T-helper 1 cell treated with Interleukin-12 subunit alpha and Interleukin-12 subunit beta and Interleukin-4 antibody, amounts not matched to agents 30 μg/mL and 1 μg/mL, for 36 hours (primary cell): Measurements from ENCODE around the gene TSPAN11.

Experiments used
- H3K27ac Mint-ChIP-seq: one replicate; pipeline ENCODE4 v1.8.0; 2021; ENCODE audit warnings: mild to moderate bottlenecking, mixed read lengths
- H3K27me3 Mint-ChIP-seq: one replicate; pipeline ENCODE4 v1.8.0; 2021; ENCODE audit warnings: low read depth, mixed read lengths
- H3K36me3 Mint-ChIP-seq: one replicate; pipeline ENCODE4 v1.8.0; 2021; ENCODE audit warnings: low read depth, mixed read lengths
- H3K4me1 Mint-ChIP-seq: one replicate; pipeline ENCODE4 v1.8.0; 2021; ENCODE audit warnings: low read depth, mixed read lengths
- H3K4me3 Mint-ChIP-seq: one replicate; pipeline ENCODE4 v1.8.0; 2021; ENCODE audit warnings: mild to moderate bottlenecking, moderate library complexity, mixed read lengths
- H3K9me3 Mint-ChIP-seq: one replicate; pipeline ENCODE4 v1.8.0; 2021; ENCODE audit warnings: mixed read lengths

Gene TSPAN11

GRCh38 chr12:30961030-30961429, 34.5 kb downstream of the TSPAN11 start:
- Mint-ChIP-seq H3K27ac (no peak overlapping the region), H3K4me1 (no peaks in the 10 kb centered on the region), H3K9me3 (no peaks in the 10 kb centered on the region), H3K4me3 (no peak overlapping the region), H3K27me3 (peaks cover under 1% of the 10 kb centered on the region), H3K36me3 (no peaks in the 10 kb centered on the region)

GRCh38 chr12:30962047-30962446, 35.5 kb downstream of the TSPAN11 start:
- H3K4me3 Mint-ChIP-seq, result no peak overlapping the region
- H3K27me3 Mint-ChIP-seq, result no peaks in the 10 kb centered on the region

GRCh38 chr12:30963709-30964564, 37.4 kb downstream of the TSPAN11 start:
- H3K9me3 Mint-ChIP-seq, result no peaks in the 10 kb centered on the region
- H3K27me3 Mint-ChIP-seq, result no peaks in the 10 kb centered on the region
- no peak overlapping the region for H3K4me3 Mint-ChIP-seq

More at GRCh38 chr12:30962047-30962446, 35.5 kb downstream of the TSPAN11 start:
- no peak overlapping the region for H3K27ac Mint-ChIP-seq
- H3K36me3 Mint-ChIP-seq, result no peaks in the 10 kb centered on the region
- H3K9me3 Mint-ChIP-seq, result no peaks in the 10 kb centered on the region
- H3K4me1 Mint-ChIP-seq, result no peaks in the 10 kb centered on the region

GRCh38 chr12:30964896-30965612, 38.5 kb downstream of the TSPAN11 start:
- Mint-ChIP-seq H3K36me3 (no peaks in the 10 kb centered on the region), H3K9me3 (no peaks in the 10 kb centered on the region), H3K4me1 (no peaks in the 10 kb centered on the region), H3K27me3 (no peaks in the 10 kb centered on the region), H3K4me3 (no peak overlapping the region), H3K27ac (no peak overlapping the region)

More at GRCh38 chr12:30963709-30964564, 37.4 kb downstream of the TSPAN11 start:
- Mint-ChIP-seq H3K4me1 (no peaks in the 10 kb centered on the region), H3K27ac (no peak overlapping the region), H3K36me3 (no peaks in the 10 kb centered on the region)

GRCh38 chr12:30965613-30965985, 39.1 kb downstream of the TSPAN11 start:
- no peaks in the 10 kb centered on the region for H3K9me3 Mint-ChIP-seq
- no peak overlapping the region for H3K4me3 Mint-ChIP-seq
- no peaks in the 10 kb centered on the region for H3K4me1 Mint-ChIP-seq
- H3K27me3 Mint-ChIP-seq, result no peaks in the 10 kb centered on the region
- H3K27ac Mint-ChIP-seq, result no peak overlapping the region
- H3K36me3 Mint-ChIP-seq, result no peaks in the 10 kb centered on the region

GRCh38 chr12:30967026-30967425, 40.5 kb downstream of the TSPAN11 start:
- Mint-ChIP-seq H3K27me3 (no peaks in the 10 kb centered on the region), H3K4me1 (no peaks in the 10 kb centered on the region), H3K27ac (no peak overlapping the region), H3K4me3 (no peak overlapping the region), H3K9me3 (no peaks in the 10 kb centered on the region), H3K36me3 (no peaks in the 10 kb centered on the region)

- Mint-ChIP-seq H3K4me3 (no peak overlapping the region), H3K27ac (no peak overlapping the region), H3K4me1 (no peaks in the 10 kb centered on the region), H3K27me3 (no peaks in the 10 kb centered on the region), H3K9me3 (no peaks in the 10 kb centered on the region), H3K36me3 (no peaks in the 10 kb centered on the region)
These were observed 41.7 kb downstream of the TSPAN11 start for GRCh38 chr12:30968211-30968610.

- Mint-ChIP-seq H3K27ac (no peak overlapping the region), H3K9me3 (no peaks in the 10 kb centered on the region), H3K4me3 (no peak overlapping the region), H3K36me3 (no peaks in the 10 kb centered on the region), H3K4me1 (no peaks in the 10 kb centered on the region), H3K27me3 (no peaks in the 10 kb centered on the region)
These were observed 42.5 kb downstream of the TSPAN11 start for GRCh38 chr12:30969006-30969405.

- H3K36me3 Mint-ChIP-seq, result no peaks in the 10 kb centered on the region
- no peaks in the 10 kb centered on the region for H3K27me3 Mint-ChIP-seq
- no peak overlapping the region for H3K27ac Mint-ChIP-seq
- H3K4me3 Mint-ChIP-seq, result no peak overlapping the region
- no peaks in the 10 kb centered on the region for H3K4me1 Mint-ChIP-seq
- H3K9me3 Mint-ChIP-seq, result no peaks in the 10 kb centered on the region
These were observed 43.3 kb downstream of the TSPAN11 start for GRCh38 chr12:30969606-30970395.

- H3K9me3 Mint-ChIP-seq, result no peaks in the 10 kb centered on the region
- no peaks in the 10 kb centered on the region for H3K36me3 Mint-ChIP-seq
- no peaks in the 10 kb centered on the region for H3K4me1 Mint-ChIP-seq
- no peak overlapping the region for H3K27ac Mint-ChIP-seq
- no peak overlapping the region for H3K4me3 Mint-ChIP-seq
- H3K27me3 Mint-ChIP-seq, result no peaks in the 10 kb centered on the region
These were observed 44.1 kb downstream of the TSPAN11 start for GRCh38 chr12:30970559-30971197.

GRCh38 chr12:30972035-30972434, 45.5 kb downstream of the TSPAN11 start:
- Mint-ChIP-seq H3K4me3 (no peak overlapping the region), H3K27me3 (no peaks in the 10 kb centered on the region), H3K4me1 (no peaks in the 10 kb centered on the region), H3K27ac (no peak overlapping the region), H3K36me3 (no peaks in the 10 kb centered on the region), H3K9me3 (no peaks in the 10 kb centered on the region)

GRCh38 chr12:30973175-30973574, 46.6 kb downstream of the TSPAN11 start:
- H3K27me3 Mint-ChIP-seq, result no peaks in the 10 kb centered on the region
- no peak overlapping the region for H3K4me3 Mint-ChIP-seq
- H3K4me1 Mint-ChIP-seq, result no peaks in the 10 kb centered on the region
- no peaks in the 10 kb centered on the region for H3K9me3 Mint-ChIP-seq
- no peak overlapping the region for H3K27ac Mint-ChIP-seq
- H3K36me3 Mint-ChIP-seq, result no peaks in the 10 kb centered on the region

- Mint-ChIP-seq H3K27me3 (no peaks in the 10 kb centered on the region), H3K27ac (no peak overlapping the region), H3K4me1 (no peaks in the 10 kb centered on the region)
These were observed 47.3 kb downstream of the TSPAN11 start for GRCh38 chr12:30973830-30974229.

More at GRCh38 chr12:30973830-30974229, 47.3 kb downstream of the TSPAN11 start:
- Mint-ChIP-seq H3K9me3 (no peaks in the 10 kb centered on the region), H3K4me3 (no peak overlapping the region), H3K36me3 (no peaks in the 10 kb centered on the region)
